T follicular helper cell (primary cell): Measurements from ENCODE around the gene PRDM5.
"Not testable (repeated sequence)": the region's sequence is repeated elsewhere in the genome, so short reads cannot be mapped to it uniquely, and the experiment has no call there.

ENCODE experiments used
- DNase-seq: peaks from one replicate; pipeline ENCODE4 v3.0.0-alpha.2; 2020; ENCODE audit warnings: low read depth

The PRDM5 gene

GRCh38 chr4:120703908-120704307, 218.6 kb downstream of the PRDM5 start:
- DNase-seq: no peak

- DNase-seq: no peak
Observed at GRCh38 chr4:120699354-120699753, 223.2 kb downstream of the PRDM5 start.

GRCh38 chr4:120694973-120695372, 227.6 kb downstream of the PRDM5 start:
- DNase-seq: no peak

GRCh38 chr4:120693816-120694215, 228.7 kb downstream of the PRDM5 start:
- no peak for DNase-seq

GRCh38 chr4:120692964-120693363, 229.6 kb downstream of the PRDM5 start:
- no peak for DNase-seq

GRCh38 chr4:120691536-120691935, 231.0 kb downstream of the PRDM5 start:
- DNase-seq: no peak

- DNase-seq: no peak
Observed at GRCh38 chr4:120691106-120691505, 231.4 kb downstream of the PRDM5 start.

GRCh38 chr4:120688791-120689190, 233.7 kb downstream of the PRDM5 start:
- no peak for DNase-seq

GRCh38 chr4:120685756-120686278, 236.7 kb downstream of the PRDM5 start:
- no peak for DNase-seq

- no peak for DNase-seq
Observed at GRCh38 chr4:120683897-120684540, 238.5 kb downstream of the PRDM5 start.

GRCh38 chr4:120682981-120683380, 239.5 kb downstream of the PRDM5 start:
- no peak for DNase-seq

GRCh38 chr4:120680647-120681228, 241.8 kb downstream of the PRDM5 start:
- DNase-seq: no peak

GRCh38 chr4:120673696-120674095, 248.8 kb downstream of the PRDM5 start:
- DNase-seq: no peak

- DNase-seq: no peak
Observed at GRCh38 chr4:120672558-120673147, 249.9 kb downstream of the PRDM5 start.

GRCh38 chr4:120672076-120672475, 250.4 kb downstream of the PRDM5 start:
- DNase-seq: no peak

GRCh38 chr4:120671538-120671937, 251.0 kb downstream of the PRDM5 start:
- DNase-seq: no peak

- DNase-seq: no peak
Observed at GRCh38 chr4:120667102-120667501, 255.4 kb downstream of the PRDM5 start.

GRCh38 chr4:120664851-120665250, 257.7 kb downstream of the PRDM5 start:
- DNase-seq: no peak

GRCh38 chr4:120659616-120660170, 262.8 kb downstream of the PRDM5 start:
- no peak for DNase-seq

GRCh38 chr4:120658772-120659171, 263.8 kb downstream of the PRDM5 start:
- no peak for DNase-seq

- no peak for DNase-seq
Observed at GRCh38 chr4:120653804-120654573, 268.5 kb downstream of the PRDM5 start.

- DNase-seq: not testable (repeated sequence)
Observed at GRCh38 chr4:120648336-120648735, 274.2 kb downstream of the PRDM5 start.
